ENCODE measurements around the gene TMCO5A. TPM values are rescaled to one million over a fixed set of nuclear protein-coding genes. Genes with fewer than 3 reads are reported as not detected.
"Not testable (repeated sequence)": the region's sequence is repeated elsewhere in the genome, so short reads cannot be mapped to it uniquely, and the experiment has no call there.

TMCO5A gene
- polyA plus RNA-seq (ENCODE audit: insufficient read length in 12 of 12): not detected
- long read RNA-seq, donor 1: 0 reads
- long read RNA-seq, donor 2: 0 reads
- long read RNA-seq, donor 3: 0 reads
- long read RNA-seq, donor 4: 0 reads
- long read RNA-seq, donor 5: 0 reads
- long read RNA-seq, donor 6: 0 reads
- long read RNA-seq, donor 7: 0 reads
- long read RNA-seq, donor 8: 0 reads
- long read RNA-seq, donor 9: 0 reads
- long read RNA-seq, donor 10: 0 reads
- long read RNA-seq, donor 11: 0 reads

DNA sequence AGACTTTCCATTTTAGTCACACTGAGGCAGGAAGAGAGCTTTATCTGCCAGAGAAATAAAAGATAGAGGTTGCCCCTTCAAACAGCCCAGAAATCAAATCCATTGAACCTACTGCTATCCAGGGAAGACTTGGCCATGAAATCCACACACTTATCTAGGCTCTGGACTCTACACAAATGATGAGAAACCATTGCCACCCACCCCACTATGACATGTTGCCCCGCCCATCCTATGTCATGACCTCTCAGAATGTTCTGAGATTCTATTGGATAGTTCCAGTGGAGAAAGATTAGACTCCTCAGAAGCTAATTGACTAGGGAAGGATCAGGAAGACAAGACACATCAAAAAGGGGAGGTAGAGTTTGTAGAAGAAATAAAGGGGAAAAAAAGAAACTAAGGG, at the start of gene TMCO5A:
TSS of gene TMCO5A (plus strand) at position 301 of the 400 bp plus-strand sequence. CDS start 1,684 bp downstream, outside the sequence.
- DNase-seq: no peak

- DNase-seq: no peak
These were observed 48.8 kb upstream of the TMCO5A start for GRCh38 chr15:37885651-37886050.

DNA sequence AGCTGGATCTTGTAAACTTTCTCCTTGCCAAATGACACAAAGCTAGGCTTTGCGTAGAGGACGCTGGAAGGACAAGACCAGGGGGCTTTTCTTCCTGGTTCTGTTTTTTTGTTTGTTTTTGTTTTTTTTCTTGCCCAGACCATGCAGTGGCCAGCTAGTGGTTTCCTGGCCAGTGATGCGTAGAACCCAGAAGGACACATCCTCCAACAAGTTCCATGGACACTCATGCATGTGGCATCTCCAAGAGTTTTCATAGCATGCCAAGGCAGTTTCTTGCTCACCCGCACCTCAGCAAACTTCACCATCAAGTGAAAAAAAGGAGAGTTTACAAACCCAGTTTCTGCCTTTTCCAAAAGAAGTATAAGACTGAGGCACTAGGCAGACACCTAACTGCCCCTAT, 46.1 kb upstream of the TMCO5A start:
- DNase-seq: no peak

DNA sequence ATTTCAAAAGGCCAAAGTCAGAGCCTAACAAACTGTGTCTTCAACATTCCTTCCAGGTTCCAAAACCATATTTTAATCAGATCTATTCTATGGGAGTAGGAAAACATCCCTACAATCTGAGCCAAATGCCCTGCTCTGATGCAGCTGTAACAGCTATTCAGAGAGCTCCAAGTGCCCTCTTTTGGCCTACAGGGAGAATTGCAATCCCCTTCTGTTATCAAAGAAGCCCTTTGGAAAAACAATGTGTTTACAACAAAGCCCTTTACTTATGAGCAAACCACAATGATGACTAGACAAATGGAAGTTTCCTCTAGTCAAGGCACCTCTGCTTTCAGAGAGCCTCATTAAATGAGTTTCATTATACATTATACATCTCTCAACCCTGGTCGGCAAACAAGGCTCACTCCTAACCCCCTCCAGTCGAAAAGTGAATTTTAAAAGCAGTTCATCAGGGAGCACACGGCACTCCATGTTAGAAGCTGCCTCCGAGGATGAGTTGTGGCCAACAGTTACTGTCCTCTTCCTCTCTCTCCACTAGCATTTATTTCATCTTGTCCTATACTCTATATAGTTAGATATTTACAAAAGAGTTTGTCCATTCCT, 42.6 kb upstream of the TMCO5A start:
- peak; percentile 18 for DNase-seq

GRCh38 chr15:37893309-37893708, 41.1 kb upstream of the TMCO5A start:
- no peak for DNase-seq

DNA sequence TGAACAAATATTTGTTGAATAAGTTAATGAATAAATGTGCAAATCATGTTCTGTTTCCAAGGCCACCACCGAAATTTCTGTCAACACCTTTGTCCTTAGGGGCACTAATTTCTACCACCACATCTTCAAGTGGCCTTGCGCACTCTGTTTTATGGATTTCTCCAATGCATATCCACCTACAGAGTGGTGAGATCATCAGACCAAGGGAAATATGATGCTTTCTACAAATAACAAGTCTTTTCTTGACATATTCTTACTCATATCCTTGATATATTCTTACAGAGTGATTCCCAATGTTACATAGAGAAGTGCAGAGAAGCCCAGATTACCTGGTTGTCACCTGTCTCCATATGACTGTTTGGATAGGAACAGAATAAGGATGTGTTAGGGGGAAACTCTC, 36.1 kb upstream of the TMCO5A start:
- DNase-seq: no peak

GRCh38 chr15:37900326-37901221, 33.9 kb upstream of the TMCO5A start:
- no peak for DNase-seq

- DNase-seq: no peak
These were observed 32.3 kb upstream of the TMCO5A start for GRCh38 chr15:37902126-37902525.

DNA sequence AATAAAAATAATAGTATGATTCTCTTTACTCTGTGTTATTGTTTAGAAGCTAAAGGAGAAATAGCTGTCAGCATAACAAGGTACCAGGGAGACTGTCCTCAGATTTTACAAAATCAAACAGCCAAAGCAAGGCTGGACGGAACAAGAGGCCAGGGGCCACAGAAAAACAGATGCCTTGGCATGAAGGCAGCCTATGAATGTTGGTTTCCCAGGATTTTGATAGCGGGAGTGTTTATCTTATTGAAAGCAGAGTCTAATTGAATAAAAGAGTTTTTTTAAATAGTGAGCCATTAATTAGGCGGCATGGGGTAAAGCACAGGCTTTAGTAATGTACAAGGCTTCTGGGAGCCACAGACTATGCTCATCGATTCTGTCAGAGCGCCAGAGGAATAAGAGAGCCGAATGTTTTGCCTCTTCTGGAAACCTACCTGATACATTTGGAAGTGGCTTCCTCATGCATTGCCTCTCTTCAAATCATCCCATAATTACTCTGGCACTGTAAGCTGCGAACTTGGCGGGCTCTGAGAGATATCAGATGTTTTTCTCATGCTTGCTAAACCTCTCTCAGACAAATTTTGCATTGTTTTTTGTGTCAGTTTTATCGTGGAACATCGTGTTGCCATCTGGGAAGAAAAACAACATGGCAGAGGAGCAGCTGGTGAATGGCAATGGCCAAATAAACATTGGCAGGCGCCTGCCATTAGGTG, 30.4 kb upstream of the TMCO5A start:
- no peak for DNase-seq

DNA sequence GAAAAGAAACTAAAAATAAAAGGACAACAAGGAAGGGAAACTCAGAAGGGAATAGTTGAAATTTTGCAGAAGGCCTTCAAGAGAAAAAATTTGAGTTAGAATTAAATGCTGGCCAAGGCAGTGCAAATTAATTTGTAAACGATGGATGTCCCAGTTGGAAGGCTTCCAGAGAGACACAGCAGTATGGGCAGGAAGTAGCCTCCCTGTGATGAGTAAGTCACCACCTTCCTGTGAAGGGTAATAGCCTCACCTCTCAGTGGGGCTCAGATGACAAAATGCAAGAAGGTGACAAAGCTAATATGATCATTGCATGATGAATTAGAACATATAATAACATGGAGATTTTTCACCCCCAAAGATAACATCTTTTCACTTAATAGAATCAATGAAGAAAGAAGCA, 27.3 kb upstream of the TMCO5A start:
- DNase-seq: no peak

- no peak for DNase-seq
These were observed 12.7 kb upstream of the TMCO5A start for GRCh38 chr15:37921527-37922385.

DNA sequence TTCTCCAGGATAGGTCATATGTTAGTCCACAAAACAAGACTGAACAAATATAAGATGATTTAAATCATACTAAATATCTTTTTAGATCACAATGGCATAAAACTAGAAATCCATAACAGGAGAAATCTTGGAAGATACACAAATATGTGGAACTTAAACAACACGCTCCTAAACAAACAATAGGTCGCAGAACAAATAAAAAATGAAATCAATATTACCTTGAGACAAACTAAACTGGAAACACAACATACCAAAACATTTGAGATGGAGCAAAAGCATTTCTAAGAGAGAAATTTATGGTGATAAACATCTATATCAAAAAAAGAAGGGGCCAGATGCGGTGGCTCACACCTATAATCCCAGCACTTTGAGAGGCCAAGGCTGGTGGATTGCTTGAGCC, 8.3 kb upstream of the TMCO5A start:
- DNase-seq: no peak

DNA sequence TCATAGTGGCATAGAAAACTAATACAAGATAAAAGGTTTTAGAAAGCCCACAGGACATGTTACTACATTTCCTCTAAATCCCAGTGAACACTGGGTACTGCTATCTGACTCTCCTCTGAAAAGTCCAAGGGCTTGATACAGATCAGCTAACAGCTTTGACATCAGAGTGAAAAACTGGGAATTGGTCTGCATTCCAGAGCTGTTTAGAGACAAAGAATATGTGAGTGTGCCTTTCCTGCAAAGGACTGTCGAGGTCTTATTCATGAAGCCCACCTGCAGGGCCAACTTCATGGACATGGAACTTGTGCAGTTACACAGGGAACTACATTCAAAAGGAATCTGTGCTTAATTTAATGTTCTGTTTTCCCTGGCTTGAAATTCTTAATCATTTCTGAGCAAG, 5.2 kb upstream of the TMCO5A start:
- no peak for DNase-seq

DNA sequence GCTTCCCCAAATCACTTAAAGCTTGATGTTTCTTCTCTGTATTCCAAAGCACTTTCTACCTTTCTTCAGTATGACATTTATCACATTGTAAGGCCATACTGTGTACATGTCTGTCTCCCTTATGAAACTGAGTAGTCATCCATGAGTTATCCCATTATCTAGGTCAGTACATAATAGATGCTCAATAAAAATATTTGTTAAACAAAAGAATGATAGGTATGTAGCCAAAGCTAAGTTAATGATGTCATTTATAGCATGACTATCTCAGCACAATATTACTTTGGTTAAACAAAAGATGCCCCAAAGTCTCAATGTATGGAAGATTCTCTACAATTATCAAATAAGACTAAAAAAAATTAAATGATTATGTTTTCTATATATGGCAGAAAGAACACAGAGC, 3.1 kb upstream of the TMCO5A start:
- no peak for DNase-seq

- no peak for DNase-seq
These were observed 2.6 kb upstream of the TMCO5A start for GRCh38 chr15:37931868-37932267.

GRCh38 chr15:37932549-37932948, 1.9 kb upstream of the TMCO5A start:
- no peak for DNase-seq

- DNase-seq: no peak
These were observed 774 bp upstream of the TMCO5A start for GRCh38 chr15:37933666-37934065.

DNA sequence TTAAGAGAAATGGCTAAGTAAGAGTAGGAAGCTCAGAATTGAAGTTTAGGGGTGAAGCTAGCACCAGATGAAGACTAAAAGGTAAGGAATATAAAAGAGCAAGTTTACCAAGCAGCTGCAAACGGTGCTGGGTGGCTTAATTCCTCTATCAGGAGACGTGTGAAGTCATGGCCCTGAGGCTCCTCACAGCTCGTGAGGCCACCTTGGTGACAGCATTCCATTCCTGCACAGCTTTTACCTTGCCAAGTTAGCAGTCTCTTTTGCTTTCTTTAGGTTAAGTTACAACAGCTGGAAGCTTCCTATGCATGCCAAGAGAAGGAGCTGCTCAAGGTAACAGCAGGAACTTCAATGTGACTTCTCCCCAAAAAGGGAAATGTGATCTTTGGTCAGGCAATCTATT, 6.4 kb downstream of the TMCO5A start:
- no peak for DNase-seq

DNA sequence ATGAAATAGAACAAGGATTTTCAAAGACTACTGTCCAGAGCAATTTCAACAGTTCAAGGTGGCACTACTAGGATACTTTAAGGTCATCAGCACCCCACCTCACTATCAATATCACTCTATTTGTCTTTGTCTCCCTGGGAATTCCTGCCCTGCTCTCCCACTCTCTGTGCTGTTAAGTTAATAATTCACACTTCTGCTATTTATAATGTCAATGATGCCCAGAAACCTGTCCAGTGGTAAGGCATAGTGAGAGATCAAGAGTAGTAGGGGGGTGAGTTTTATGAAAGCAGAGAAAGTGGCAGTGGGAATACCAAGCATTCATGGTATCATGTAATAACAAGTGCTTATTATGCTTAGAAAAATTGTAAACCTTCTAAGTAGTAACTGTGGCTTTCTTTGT, 7.3 kb downstream of the TMCO5A start:
- DNase-seq: no peak

GRCh38 chr15:37951999-37952398, 17.6 kb downstream of the TMCO5A start:
- no peak for DNase-seq

GRCh38 chr15:37960742-37961141, 26.3 kb downstream of the TMCO5A start:
- DNase-seq: not testable (repeated sequence)
